ENCODE results near the gene CRLF2.
"Not testable (repeated sequence)": the region's sequence is repeated elsewhere in the genome, so short reads cannot be mapped to it uniquely, and the experiment has no call there.

Gene CRLF2

DNA sequence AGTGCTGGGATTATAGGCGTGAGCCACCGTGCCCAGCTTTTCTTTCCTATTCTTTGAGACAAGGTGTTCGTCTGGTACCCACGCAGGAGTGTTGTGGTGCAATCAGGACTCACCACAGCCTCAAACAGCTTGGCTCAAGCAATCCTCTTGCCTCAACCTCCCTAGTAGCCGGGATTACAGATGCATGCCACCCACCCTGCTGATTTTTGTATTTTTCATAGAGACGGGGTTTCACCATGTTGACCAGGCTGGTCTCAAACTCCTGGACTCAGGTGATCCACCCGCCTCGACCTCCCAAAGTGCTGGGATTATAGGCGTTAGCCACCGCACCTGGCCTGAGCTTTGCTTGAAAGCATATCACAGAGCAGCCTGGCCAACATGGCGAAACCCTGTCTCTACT lies 1.5 kb upstream of the CRLF2 start:
- DNase-seq, result no peak

DNA sequence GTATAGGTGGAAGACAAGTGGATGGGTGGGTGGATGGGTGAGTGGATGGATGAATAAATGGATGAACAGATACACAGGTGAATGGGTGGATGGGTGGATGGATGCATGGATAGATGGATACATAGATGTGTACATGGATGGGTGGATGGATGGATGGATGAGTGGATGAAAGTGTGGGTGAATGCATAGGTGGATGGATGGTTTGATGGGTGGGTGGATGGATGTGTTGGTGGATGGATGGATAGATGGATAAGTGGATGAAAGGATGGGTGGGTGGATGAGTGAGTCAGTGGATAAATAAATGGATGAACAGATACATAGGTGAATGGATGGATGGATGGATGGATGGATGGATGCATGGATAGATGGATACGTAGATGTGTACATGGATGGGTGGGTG lies 1.6 kb downstream of the CRLF2 start:
- no peak for DNase-seq

DNA sequence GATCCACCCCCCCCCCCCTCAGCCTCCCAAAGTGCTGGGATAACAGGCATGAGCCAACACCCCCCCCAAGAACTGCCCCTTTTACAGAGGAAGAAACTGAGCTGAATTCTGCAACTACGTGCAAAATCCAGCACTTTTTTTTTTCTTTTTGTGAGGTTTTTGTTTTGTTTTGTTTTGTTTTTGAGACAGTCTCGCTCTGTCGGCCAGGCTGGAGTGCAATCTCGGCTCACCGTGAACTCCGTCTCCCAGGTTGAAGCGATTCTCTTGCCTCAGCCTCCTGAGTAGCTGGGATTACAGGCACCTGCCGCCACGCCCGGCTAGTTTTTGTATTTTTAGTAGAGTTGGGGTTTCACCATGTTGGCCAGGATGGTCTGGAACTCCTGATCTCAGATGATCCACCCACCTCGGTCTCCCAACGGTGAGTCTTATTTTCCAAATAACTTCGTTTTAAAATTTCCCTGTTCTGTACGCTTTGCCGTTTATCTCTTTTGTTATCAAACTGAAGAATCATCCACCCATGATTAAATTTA lies 4.9 kb downstream of the CRLF2 start:
- no peak for DNase-seq

DNA sequence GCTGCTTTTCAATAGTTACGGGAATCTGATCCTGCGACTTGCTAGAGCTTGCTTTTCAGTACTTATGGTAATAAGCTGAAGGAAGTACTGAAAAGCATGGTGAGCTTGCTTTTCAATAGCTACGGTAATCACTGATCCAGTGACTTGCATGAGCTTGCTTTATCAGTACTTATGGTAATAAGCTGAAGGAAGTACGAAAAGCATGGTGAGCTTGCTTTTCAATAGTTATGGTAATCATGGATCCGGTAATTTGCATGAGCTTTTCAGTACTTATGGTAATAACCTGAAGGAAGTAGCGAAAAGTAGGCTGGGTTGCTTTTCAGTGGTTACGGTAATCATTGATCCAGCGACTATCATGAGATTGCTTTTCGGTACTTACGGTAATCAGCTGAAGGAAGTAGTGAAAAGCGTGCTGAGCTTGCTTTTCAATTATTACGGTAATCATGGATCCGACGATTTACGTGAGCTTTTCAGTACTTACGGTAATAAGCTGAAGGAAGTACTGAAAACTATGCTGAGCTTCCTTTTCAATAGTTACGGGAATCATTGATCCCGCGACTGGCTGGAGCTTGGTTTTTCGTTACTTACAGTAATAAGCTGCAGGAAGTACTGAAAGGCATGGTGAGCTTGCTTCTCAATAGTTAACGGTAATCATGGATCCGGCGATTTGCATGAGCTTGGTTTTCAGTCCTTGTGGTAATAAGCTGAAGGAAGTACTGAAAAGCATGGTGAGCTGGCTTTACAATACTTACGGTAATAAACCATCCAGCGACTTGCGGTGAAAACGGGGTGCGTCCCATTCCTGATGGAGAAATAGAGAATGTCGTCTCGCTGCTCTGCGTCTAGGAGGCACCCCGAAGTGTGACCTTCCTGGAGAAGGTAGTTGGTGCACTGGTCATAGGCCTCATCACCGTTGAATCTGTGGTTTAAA lies 6.5 kb downstream of the CRLF2 start:
- peak; percentile 96 for DNase-seq

DNA sequence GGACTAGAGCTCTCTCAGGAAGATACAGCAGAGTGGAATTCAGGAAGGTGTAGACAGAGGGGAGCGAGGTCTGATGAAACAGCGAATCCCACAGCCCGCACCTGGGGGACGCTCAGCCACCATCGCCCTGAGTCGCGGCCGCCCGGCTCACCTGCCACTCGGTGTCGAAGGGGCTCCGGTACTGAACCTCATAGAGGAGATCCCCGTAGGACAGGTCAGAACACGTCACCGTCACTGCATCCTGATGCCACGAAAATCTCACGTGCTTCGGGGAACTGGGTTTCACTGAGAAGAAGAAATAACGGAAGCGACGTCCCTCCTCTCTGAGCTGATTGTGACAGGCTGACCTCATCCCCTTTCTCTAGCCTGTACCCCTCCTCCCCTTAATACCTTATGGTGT lies 10.2 kb downstream of the CRLF2 start:
- DNase-seq, result no peak

DNA sequence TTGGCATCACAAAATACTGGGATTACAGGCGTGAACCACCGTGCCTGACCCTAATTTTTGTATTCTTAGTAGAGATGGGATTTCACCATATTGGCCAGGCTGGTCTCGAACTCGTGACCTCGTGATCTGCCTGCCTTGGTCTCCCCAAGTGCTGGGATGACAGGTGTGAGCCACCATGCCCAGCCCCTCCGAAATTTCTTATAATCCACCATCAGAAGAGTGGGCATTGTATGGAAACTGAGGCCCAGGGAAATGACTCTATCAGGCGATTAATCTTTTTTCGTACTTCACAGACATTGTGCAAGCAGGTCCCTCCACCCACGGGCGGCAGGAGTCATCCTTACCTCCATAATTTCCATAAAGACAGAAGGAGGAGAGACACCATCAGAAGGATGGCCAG lies 16.0 kb downstream of the CRLF2 start:
- no peak for DNase-seq

DNA sequence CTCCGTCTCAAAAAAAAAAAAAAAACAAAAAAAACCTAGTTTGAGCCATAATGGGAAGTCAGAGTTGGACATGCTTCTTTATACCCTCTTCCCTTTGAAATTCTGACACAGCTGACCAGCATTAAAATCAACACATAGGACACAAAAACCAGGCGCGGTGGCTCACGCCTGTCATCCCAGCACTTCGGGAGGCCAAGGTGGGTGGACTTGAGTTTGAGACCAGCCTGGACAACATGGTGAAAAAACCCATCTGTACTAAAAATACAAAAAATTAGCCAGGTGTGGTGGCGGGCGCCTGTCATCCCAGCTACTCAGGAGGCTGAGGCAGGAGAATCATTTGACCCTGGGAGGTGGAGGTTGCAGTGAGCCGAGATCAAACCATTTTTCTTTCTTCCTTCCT lies 20.3 kb downstream of the CRLF2 start:
- DNase-seq, result not testable (repeated sequence)

DNA sequence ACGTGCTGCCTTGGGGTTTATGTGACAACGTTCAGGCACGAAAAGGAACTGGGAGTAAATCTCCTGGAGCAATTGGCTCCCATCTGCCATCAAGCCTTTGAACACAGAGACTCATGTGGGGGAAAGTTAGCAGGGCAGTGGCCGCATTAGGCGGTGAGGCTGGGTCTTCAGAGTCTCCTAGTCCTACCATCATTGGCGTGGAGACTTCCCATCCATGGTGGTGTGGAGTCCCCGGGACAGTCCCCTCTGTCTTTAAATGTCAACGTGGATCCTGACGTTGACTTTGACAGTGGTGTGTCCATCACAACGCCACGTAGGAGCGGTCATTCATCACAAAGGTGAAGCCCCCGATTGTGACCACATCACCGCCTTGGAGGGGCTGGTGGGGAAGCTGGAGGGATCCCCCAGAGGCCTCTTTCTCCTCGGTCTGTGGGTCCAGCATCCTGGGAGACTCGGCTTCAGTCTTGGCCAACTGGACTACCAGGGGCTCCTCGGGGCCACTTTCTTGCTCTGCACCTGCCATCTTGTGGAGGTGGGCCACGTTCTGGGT lies 21.8 kb downstream of the CRLF2 start:
- no peak for DNase-seq

DNA sequence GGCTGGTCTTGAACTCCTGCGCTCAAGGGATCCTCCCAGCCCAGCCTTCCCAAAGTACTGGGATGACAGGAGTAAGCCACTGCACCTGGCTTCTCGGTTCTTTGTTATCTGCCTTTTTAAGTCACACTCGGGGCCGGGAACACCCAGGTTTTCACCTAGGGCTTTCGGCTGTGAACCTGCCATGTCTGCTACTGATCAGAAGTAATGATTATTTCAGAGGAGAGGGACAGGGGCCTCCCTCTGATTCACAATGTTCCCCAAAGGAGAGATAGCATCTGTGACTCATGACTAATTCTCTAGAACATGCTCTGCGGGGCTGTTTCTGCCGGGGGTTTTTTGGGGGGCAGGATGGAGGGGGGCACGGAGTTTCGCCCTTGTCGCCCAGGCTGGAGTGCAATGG lies 26.9 kb downstream of the CRLF2 start:
- no peak for DNase-seq

DNA sequence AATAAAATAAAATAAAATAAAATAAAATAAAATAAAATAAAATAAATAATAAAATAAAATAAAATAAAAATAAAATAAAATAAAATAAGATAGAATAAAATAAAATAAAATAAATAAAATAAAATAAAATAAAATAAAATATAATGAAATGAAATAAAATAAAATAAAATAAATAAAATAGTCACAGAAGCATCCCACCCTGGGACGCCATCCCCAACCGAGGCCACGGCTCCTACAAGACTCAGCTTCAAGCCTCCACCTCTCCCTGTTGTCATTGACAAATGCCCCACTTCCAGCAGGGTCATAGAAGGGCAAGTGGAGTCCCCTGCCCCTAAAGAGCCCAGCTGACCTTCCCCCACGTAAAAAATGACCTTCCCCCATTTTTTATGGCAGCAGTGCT lies 30.2 kb downstream of the CRLF2 start:
- DNase-seq, result no peak

DNA sequence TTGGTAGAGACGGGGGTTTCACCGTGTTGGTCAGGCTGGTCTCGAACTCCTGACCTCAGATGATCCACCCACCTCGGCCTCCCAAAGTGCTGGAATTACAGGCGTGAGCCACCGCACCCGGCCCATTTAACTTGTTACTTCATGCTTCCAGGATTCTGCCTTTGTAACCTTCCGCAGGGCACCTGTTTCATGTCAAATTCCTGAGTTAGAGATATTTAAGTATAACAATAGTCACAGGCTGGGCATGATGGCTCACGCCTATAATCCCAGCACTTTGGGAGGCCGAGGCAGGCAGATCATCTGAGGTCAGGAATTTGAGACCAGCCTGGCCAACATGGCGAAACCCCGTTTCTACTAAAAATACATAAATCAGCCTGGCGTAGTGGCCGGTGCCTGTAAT lies 30.8 kb downstream of the CRLF2 start:
- not testable (repeated sequence) for DNase-seq

DNA sequence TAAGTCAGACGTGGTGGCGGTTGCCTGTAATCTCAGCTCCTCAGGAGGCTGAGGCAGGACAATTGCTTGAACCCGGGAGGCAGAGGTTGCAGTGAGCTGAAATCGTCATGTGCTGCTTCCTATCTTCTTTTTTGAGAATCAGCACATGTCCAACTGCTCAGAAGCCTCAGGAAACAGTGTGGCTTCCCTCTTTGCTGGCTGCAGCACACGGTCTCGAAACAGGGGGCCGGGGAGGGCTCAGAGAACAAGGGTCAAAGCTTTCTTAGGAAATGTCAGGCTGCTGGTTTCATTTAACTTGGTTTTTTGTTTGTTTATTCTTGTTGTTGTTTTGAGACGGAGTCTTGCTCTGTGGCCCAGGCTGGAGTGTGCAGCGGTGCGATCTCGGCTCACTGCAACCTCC lies 31.3 kb downstream of the CRLF2 start:
- DNase-seq, result no peak

DNA sequence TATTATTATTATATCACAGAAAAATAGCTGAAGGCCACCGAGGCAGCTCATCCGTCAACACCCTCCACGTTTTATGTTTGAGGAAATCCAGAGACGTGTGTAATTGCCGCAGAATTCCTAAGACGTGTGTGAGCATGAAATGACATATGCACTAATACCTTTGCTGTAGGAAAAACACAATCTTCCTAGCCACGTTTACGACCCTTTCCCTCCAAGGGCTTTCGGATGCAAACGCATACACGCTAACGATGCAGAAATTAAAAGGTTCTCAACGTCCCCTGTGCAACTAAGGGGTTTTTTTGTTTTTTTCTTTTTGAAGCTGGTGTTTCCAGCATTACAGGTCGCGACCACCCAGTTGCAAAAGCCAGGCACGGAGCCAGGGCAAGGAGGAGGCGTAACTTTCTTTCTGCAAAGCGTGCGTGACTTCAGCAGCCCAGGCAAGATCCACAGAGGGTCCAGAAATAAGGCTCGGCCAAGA lies 33.8 kb downstream of the CRLF2 start:
- peak; percentile 80 for DNase-seq

DNA sequence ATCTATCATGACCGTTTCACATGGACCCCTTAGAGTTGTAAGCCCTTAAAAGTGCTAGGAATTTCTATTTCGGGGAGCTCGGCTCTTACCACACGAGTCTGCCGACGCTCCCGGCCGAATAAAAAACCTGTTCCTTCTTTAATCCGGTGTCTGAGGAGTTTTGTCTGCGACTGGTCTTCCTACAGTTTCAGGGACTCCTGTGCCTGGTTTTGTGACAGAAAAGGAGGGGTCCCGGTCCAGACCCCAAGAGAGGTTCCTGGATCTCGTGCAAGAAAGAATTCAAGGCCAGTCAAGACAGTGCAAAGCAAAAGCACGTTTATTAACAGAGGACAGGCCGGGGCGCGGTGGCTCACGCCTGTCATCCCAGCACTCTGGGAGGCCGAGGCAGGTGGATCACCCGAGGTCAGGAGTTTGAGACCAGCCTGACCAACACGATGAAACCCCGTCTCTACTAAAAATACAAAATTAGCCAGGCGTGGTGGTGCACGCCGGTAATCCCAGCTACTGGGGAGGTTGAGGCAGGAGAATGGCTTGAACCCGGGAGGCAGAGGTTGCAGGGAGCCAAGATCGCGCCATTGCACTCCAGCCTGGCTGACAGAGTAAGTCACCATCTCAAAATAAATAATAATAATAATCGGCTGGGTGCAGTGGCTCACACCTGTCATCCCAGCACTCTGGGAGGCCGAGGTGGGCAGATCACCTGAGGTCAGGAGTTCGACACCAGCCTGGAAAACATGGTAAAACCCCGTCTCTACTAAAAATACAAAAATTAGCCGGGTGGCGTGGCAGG lies 35.7 kb downstream of the CRLF2 start:
- peak; percentile 65 for DNase-seq

DNA sequence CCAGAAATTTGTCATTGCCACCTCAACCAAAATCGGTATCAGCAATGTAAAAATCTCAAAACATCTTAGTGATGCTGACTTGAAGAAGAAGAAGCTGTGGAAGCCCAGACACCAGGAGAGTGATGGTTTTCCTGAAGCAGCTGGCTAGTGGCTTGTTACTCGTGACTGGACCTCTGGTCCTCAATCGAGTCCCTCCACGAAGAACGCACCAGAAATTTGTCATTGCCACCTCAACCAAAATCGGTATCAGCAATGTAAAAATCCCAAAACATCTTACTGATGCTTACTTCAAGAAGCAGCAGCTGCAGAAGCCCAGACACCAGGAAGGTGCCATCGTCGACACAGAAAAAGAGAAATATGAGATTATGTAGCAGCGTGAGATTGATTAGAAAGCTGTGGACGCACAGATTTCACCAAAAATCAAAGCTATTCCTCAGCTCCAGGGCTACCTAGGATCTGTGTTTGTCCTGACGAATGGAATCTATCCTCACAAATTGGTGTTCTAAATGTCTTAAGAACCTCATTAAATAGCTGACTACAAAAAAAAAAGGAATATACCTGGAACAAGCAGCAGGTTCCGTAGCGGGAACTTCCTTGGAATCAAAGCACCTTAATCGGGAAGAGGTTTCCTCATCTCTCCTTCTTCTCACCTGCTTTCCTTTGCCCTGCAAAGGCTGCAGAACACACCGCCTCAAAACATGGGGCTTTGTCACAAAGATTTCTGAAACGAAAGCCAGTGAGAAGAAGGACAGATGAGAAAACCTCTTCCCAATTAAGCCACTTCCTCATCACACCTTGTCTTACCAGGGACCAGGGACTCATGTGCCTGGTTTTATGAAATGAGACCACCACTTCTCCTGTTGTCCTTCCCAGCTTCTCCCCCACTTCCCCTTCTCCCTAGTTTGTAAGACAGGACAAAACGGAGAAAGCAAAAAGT lies 37.6 kb downstream of the CRLF2 start:
- DNase-seq, result peak; percentile 41

DNA sequence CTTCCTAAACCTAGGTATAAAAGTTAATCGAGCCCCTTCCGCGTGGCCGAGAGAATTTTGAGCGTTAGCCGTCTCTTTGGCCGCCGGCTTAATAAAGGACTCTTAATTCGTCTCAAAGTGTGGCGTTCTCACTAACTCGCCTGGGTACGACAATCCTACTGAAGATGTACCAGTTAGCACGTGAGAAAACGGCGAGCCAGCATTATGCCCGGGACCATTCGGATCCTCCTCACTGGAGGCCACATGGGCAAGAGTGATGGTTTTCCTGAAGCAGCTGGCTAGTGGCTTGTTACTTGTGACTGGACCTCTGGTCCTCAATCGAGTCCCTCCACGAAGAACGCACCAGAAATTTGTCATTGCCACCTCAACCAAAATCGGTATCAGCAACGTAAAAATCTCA lies 39.0 kb downstream of the CRLF2 start:
- not testable (repeated sequence) for DNase-seq

DNA sequence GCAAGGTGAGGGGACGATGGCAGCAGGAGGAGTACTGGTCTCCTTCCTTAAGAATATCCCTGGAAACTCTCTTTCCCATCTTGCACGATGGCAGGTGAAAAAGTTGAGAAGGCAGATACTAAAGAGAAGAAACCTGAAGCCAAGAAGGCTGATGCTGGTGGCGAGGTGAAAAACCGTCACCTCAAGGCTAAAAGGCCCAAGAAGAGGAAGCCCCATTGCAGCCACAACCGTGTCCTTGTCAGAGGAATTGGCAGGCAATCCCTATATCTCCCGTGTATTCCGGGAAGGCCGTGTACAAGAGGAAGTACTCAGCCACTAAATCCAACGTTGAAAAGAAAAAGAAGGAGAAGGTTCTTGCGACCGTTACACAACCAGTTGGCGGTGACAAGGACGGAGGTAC lies 40.0 kb downstream of the CRLF2 start:
- no peak for DNase-seq

DNA sequence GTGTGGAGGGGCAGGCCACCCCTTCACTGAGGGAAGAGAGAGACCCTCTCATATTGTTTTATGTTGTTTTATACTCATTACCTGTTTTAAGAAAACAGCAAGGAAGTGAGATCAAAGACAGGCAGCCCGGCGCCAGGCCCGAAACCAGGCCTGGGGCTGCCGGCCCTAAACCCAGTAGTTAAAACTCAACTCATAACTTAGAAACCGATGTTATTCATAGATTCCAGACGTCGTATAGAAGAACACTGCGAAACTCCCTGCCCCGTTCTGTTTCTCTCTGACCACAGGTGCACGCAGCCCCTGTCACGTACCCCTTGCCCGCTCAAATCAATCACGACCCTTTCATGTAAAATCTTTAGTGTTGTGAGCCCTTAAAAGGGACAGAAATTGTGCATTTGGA lies 40.5 kb downstream of the CRLF2 start:
- not testable (repeated sequence) for DNase-seq

DNA sequence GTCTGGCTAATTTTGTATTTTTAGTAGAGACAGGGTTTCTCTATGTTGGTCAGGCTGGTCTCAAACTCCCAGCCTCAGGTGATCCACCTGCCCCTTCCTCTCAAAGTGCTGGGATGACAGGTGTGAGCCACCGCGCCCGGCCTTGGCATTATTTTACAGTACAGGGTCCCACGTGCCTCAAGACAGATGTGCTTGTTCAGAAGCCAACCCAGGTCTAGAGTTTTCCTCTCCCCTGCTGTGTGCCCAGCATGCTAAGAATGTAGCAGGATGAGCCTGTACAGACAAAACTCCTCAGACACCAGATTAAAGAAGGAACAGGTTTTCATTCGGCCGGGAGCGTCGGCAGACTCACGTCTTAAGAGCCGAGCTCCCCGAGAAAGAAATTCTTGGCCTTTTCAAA lies 42.2 kb downstream of the CRLF2 start:
- DNase-seq, result no peak

DNA sequence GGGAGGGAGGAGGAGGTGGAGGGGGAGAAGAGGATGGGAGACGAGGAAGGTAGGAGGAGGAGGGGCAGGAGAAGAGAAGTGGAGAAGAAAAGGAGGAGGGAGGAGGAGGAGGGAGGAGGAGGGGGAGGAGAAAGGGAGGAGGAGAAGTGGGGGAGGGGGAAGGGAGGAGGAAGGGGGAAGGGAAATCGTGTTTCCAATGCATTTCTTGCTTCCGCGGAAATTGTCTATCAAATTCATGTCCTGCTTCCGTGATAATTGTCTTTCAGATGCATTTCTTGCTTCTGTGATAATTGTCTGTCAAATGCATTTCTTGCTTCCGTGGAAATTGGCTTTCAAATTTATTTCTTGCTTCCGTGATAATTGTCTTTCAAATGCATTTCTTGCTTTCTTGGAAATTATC lies 43.3 kb downstream of the CRLF2 start:
- no peak for DNase-seq

DNA sequence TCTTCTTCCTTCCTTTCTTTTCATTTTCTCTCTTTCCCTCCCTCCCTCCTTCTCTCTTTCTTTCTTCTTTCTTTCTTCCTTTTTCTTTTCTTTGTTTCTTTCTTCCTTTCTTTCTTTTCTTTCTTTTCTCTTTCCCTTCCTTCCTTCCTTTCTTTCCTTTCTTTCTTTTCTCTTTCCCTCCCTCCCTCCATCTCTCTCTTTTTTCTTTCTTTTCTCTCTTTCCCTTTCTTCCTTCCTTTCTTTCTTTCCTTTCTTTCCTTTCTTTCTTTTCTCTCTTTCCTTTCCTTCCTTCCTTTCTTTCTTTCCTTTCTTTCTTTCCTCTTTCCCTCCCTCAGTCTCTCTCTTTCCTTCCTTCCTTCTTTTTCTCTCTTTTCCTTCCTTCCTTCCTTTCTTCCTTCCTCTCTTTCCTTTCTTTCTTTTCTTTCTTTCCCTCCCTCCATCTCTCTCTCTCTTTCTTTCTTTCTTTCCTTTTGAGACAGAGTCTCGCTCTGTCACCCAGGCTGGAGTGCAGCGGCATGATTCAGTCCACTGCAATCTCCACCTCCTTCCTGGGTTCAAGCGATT lies 44.4 kb downstream of the CRLF2 start:
- no peak for DNase-seq

DNA sequence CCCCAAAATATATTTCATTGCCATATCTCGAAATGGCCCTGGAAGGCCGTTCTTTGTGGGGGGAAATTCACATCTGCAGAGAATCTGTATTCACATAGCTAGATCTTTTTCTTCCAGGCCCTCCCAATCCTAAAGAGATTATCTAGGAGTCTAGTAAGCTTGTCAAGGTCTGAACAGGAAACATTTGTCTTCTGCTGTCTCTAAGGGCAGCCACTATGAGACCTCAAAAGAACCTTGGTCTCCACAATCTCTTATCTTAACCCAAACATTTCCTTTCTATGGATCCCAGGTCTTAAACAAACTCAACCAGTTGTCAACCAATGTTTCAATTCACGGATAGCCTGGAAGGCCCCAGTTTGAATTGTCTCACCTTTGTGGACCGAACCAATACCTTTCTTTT lies 45.0 kb downstream of the CRLF2 start:
- no peak for DNase-seq
